Endothelial cell of umbilical vein (primary cell): Measurements from ENCODE around the gene ANGPT4. TPM values are rescaled to one million over a fixed set of nuclear protein-coding genes. Genes with fewer than 3 reads are reported as not detected.

Experiments used
- BruUV-seq: library from RNA; stranded (reverse); fragments of 400-500 nt; replicated peaks from 2 replicates; lab custom pipeline; 2021; lab: Mats Ljungman, UMichigan
- CTCF ChIA-PET: fragments of 300-600, 350-600 bp; sonication (Branson Sonifier 250); formaldehyde crosslinking; loops from one replicate; lab custom pipeline; 2021; ENCODE audit warnings: antibody characterized with exemption, inconsistent platforms; lab: Charles Lee
- POLR2A ChIA-PET: fragments of 300-600, 350-600 bp; sonication (Branson Sonifier 250); formaldehyde crosslinking; loops from one replicate; lab custom pipeline; 2021; ENCODE audit warnings: antibody characterized with exemption, inconsistent platforms; lab: Charles Lee
- DNase-seq: peaks from one replicate; pipeline ENCODE4 v3.0.0-alpha.2; 2011; ENCODE audit warnings: low read depth, low spot score
- FAIRE-seq: peaks from 2 replicates; lab custom pipeline; 2011; peaks lifted over from hg19 to GRCh38; lab: Jason Lieb, UNC
- H2AFZ ChIP-seq: 2 replicates; pipeline ENCODE4 v1.6.0; 2012; ENCODE audit warnings: low read depth, low read length, control low read depth, inconsistent platforms
- H3K27ac ChIP-seq: 2 replicates; pipeline ENCODE4 v1.5.1; 2011; ENCODE audit warnings: low read depth, mild to moderate bottlenecking, control low read depth, low read length, moderate library complexity; ENCODE audit not compliant: insufficient read depth
- H3K27me3 ChIP-seq, 2 experiments: 2 replicates each; pipeline versions ENCODE4 v1.6.0 to v1.6.1; 2011; ENCODE audit warnings: low read length in 2 of 2, mixed read lengths in 1 of 2; ENCODE audit not compliant: control insufficient read depth in 2 of 2, insufficient read depth in 2 of 2
- H3K36me3 ChIP-seq, 2 experiments: 2 replicates in 1 of 2; 3 replicates in 1 of 2; pipeline ENCODE4 v1.5.1; 2011; ENCODE audit warnings: low read length in 2 of 2, mild to moderate bottlenecking in 1 of 2, moderate library complexity in 1 of 2; ENCODE audit not compliant: control insufficient read depth in 2 of 2, insufficient read depth in 2 of 2; ENCODE audit errors: extremely low read depth in 1 of 2
- H3K4me1 ChIP-seq: 3 replicates; pipeline ENCODE4 v1.5.1; 2011; ENCODE audit warnings: mild to moderate bottlenecking, low read length; ENCODE audit not compliant: control insufficient read depth, insufficient read depth; ENCODE audit errors: extremely low read depth
- H3K4me2 ChIP-seq: 2 replicates; pipeline ENCODE4 v1.6.1; 2011; ENCODE audit warnings: low read length, control low read depth, mixed read lengths; ENCODE audit not compliant: insufficient read depth
- H3K4me3 ChIP-seq, 3 experiments: fragments of 200-600 bp in 1 of 3; sonication (generic), shearing (Covaris generic) in 1 of 3; replicated peaks in 1 of 3; 2 replicates each; pipeline ENCODE4 v1.5.1; 2011 to 2016; ENCODE audit warnings: control low read depth in 3 of 3, low read length in 3 of 3, mild to moderate bottlenecking in 2 of 3, inconsistent platforms in 1 of 3, low read depth in 1 of 3, moderate library complexity in 1 of 3; ENCODE audit not compliant: insufficient read depth in 1 of 3
- H3K79me2 ChIP-seq: 2 replicates; pipeline ENCODE4 v1.6.0; 2012; ENCODE audit warnings: low read length, inconsistent platforms; ENCODE audit not compliant: control insufficient read depth, insufficient read depth
- H3K9ac ChIP-seq: replicated peaks from 2 replicates; pipeline ENCODE3; 2011; ENCODE audit warnings: low read length, control low read depth; ENCODE audit not compliant: insufficient read depth; ENCODE audit errors: extremely low read depth
- H3K9me1 ChIP-seq: replicated peaks from 3 replicates; pipeline ENCODE4 v1.6.0; 2011; ENCODE audit warnings: mild to moderate bottlenecking, low read length; ENCODE audit not compliant: control insufficient read depth, insufficient read depth; ENCODE audit errors: extremely low read depth
- H3K9me3 ChIP-seq: replicated peaks from 2 replicates; pipeline ENCODE4 v1.5.1; 2012; ENCODE audit warnings: low read length, inconsistent platforms; ENCODE audit not compliant: control insufficient read depth, insufficient read depth
- H4K20me1 ChIP-seq: replicated peaks from 2 replicates; pipeline ENCODE3; 2011; ENCODE audit warnings: mild to moderate bottlenecking, low read length; ENCODE audit not compliant: control insufficient read depth, insufficient read depth; ENCODE audit errors: extremely low read depth
- CTCF ChIP-seq, 2 donors: IDR thresholded peaks; 1 replicate in 1 of 2; 2 replicates in 1 of 2; pipeline ENCODE4 v1.5.1; 2011; ENCODE audit warnings: low read length in 2 of 2, mild to moderate bottlenecking in 2 of 2, moderate library complexity in 2 of 2, control low read depth in 1 of 2, inconsistent platforms in 1 of 2, low read depth in 1 of 2; ENCODE audit not compliant: insufficient read depth in 1 of 2; ENCODE audit errors: extremely low read depth in 1 of 2
- EZH2 ChIP-seq: IDR thresholded peaks from 2 replicates; pipeline ENCODE4 v1.6.1; 2012; ENCODE audit warnings: borderline replicate concordance, low read depth, mild to moderate bottlenecking, moderate library complexity, low read length, inconsistent platforms; ENCODE audit not compliant: severe bottlenecking
- FOS ChIP-seq: IDR thresholded peaks from 2 replicates; pipeline ENCODE4 v1.6.1; 2011; ENCODE audit warnings: mild to moderate bottlenecking, low read length, moderate library complexity, borderline replicate concordance; ENCODE audit not compliant: insufficient read depth
- GATA2 ChIP-seq: IDR thresholded peaks from 2 replicates; pipeline ENCODE4 v1.7.0; 2011; ENCODE audit warnings: low read depth, mild to moderate bottlenecking, moderate library complexity, mixed read lengths, low read length; ENCODE audit not compliant: insufficient read length, insufficient read depth
- JUN ChIP-seq: IDR thresholded peaks from 2 replicates; pipeline ENCODE4 v1.6.1; 2011; ENCODE audit warnings: borderline replicate concordance, low read depth; ENCODE audit not compliant: insufficient read length, insufficient read depth
- MAX ChIP-seq: IDR thresholded peaks from 2 replicates; pipeline ENCODE4 v1.6.1; 2011; ENCODE audit not compliant: insufficient read depth, insufficient read length
- MYC ChIP-seq: IDR thresholded peaks from one replicate; pipeline ENCODE4 v1.6.1; 2011; ENCODE audit warnings: mild to moderate bottlenecking, low read depth, low read length
- POLR2A ChIP-seq: IDR thresholded peaks from 2 replicates; pipeline ENCODE4 v1.6.1; 2012; ENCODE audit warnings: low read depth, mild to moderate bottlenecking, control low read depth, low read length
- POLR2AphosphoS5 ChIP-seq: IDR thresholded peaks from 2 replicates; pipeline ENCODE4 v1.6.1; 2012; ENCODE audit warnings: low read depth, mild to moderate bottlenecking, control low read depth, low read length, moderate library complexity; ENCODE audit not compliant: insufficient read depth
- dilution Hi-C: fragments of 300-500 bp; cut with MboI; formaldehyde crosslinking; loops from one replicate; pipeline ENCODE4 v1.15.0; 2019; ENCODE audit warnings: low sequenced_read_pairs; ENCODE audit not compliant: extremely low pct_ligation_motif_present
- intact Hi-C: fragments of 100-400 bp; cut with micrococcal nuclease; formaldehyde crosslinking; loops from one replicate; pipeline ENCODE4 v1.10.0; 2022
- polyA plus RNA-seq, 4 experiments: library from polyadenylated mRNA; depleted of rRNA in 3 of 4; stranded (reverse) in 3 of 4; unstranded in 1 of 4; fragments of >200 nt; gene quantifications; 2 replicates each; pipeline versions ENCODE4 v1.2.1 to v1.2.3, GENCODE V29; 2011 to 2012; ENCODE audit warnings: missing spikeins in 1 of 4
- total RNA-seq: library from RNA; stranded (reverse); gene quantifications from 2 replicates; pipeline ENCODE4 v1.2.3, GENCODE V29; 2021

Gene ANGPT4
- total and polyA plus RNA-seq, 2 donors (not counting 3 experiments of a cell fraction or from before 2014, with no cell fraction given): not detected

- Histone ChIP-seq H3K9ac (no peak overlapping the region), H3K9me1 (no peaks in the 10 kb centered on the region), H3K27ac (no peak overlapping the region), H3K9me3 (no peaks in the 10 kb centered on the region), H3K4me3 (no peak overlapping the region), H3K4me2 (no peak overlapping the region), H3K27me3 (no peaks in the 10 kb centered on the region), H4K20me1 (no peaks in the 10 kb centered on the region), H3K4me1 (no peaks in the 10 kb centered on the region), H2AFZ (no peak overlapping the region), H3K36me3 (no peaks in the 10 kb centered on the region), H3K79me2 (no peaks in the 10 kb centered on the region)
- CTCF ChIA-PET: interaction anchor here (1.0 kb wide), 1 partner anchor 133 kb away, joined by 4 read pairs; no protein-coding TSS in a partner anchor
- dilution Hi-C loops (no loop called here), intact Hi-C loops (no loop called here)
- DNase-seq: no peak
- no TSS peak for BruUV-seq
- TF ChIP-seq JUN: no peak
- no peak for TF ChIP-seq MAX
- no peak for TF ChIP-seq CTCF (IDR thresholded peaks at IDR 0.05; ENCODE audit: extremely low read depth in 1 of 2, insufficient read depth in 1 of 2, low read depth in 1 of 2, low read length in 2 of 2)
- no peak for TF ChIP-seq FOS
- no peak for TF ChIP-seq POLR2A
- no peak for TF ChIP-seq EZH2
- no peak for TF ChIP-seq MYC
- no peak for TF ChIP-seq GATA2
- no peak for TF ChIP-seq POLR2AphosphoS5
- no peak for FAIRE-seq
- POLR2A ChIA-PET: no interaction called here
Observed at GRCh38 chr20:822651-823573, 93.2 kb downstream of the ANGPT4 start.
